Activated T-helper 17 cell treated with anti-CD3 and anti-CD28 coated beads, Interleukin-2, amount 50 U/mL, for 72 hours (primary cell): ENCODE data around the gene LCE7A. TPM values are rescaled to one million over a fixed set of nuclear protein-coding genes. Genes with fewer than 3 reads are reported as not detected.

Source experiments
- ATAC-seq: fragments of 150-1000 bp; cut with Tn5 transposase; replicated peaks from 2 replicates; pipeline ENCODE4 v1.10.0; 2021; ENCODE audit warnings: mild to moderate bottlenecking, moderate library complexity
- H3K27ac Mint-ChIP-seq: one replicate; pipeline ENCODE4 v1.8.0; 2022; ENCODE audit warnings: mixed read lengths
- H3K27me3 Mint-ChIP-seq: one replicate; pipeline ENCODE4 v1.8.0; 2022; ENCODE audit warnings: mixed read lengths
- H3K36me3 Mint-ChIP-seq: one replicate; pipeline ENCODE4 v1.8.0; 2022; ENCODE audit warnings: low read depth, mild to moderate bottlenecking, mixed read lengths
- H3K4me1 Mint-ChIP-seq: one replicate; pipeline ENCODE4 v1.8.0; 2022; ENCODE audit warnings: mixed read lengths
- H3K4me3 Mint-ChIP-seq: one replicate; pipeline ENCODE4 v1.8.0; 2022; ENCODE audit warnings: mild to moderate bottlenecking, mixed read lengths
- H3K9me3 Mint-ChIP-seq: one replicate; pipeline ENCODE4 v1.8.0; 2022; ENCODE audit warnings: mixed read lengths
- total RNA-seq, 2 donors: library from RNA; stranded (reverse); gene quantifications; one replicate each; pipeline ENCODE4 v1.2.3, GENCODE V29; 2022

The LCE7A gene, protein sequence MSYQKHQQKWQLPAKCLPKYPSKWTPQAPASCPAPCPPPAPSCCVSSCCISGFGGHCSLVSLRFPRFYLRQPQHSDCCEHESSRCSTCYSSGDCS
- not detected for total RNA-seq

DNA sequence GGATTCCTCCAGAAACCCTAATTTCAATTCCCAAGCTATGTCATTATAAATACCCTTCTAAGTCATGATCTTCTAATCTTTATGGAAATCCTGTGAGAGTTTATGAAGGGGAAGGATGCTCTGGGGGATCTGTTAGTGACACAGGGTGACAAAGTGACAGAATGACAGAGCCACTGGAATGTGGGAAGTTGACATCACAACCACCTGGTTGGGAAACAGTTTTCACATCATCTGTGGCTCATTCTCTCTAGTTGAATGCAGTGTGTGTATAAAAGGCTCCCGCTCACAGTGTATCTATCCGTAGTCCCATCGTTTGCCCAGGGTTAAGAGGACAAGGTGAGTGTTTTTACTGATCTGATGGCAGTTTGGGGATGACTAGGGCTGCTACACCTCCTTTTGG lies at the start of gene LCE7A:
Gene LCE7A (plus strand): TSS at position 301 of the 400 bp plus-strand sequence. CDS start 702 bp downstream, outside the sequence.
- Mint-ChIP-seq H3K36me3 (no peaks in the 10 kb centered on the region), H3K9me3 (no peaks in the 10 kb centered on the region), H3K27ac (no peak within 1 kb of the TSS), H3K4me1 (no peaks in the 10 kb centered on the region), H3K27me3 (peaks cover 14% of the 10 kb centered on the region), H3K4me3 (no peak within 1 kb of the TSS)
- no peak for ATAC-seq

DNA sequence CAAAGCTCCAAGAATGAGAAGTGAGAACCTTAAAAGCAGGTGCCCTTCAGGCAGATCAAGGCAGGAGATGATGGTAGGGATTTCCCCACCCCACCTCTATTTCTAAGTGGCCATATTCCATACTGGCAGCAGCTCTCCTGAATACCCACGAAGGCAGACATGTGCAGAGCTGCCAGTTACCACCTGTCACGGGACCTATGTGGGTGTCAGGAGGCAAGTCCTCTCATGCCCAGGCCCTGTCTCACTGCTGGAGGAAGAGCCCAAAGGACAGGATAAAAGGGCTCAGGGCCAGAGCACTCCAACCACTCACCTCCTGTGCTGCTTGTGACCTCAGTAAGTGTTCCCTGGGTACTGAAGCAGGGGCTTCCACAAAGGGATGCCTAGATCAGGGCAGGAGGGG lies 48.7 kb upstream of the LCE7A start:
- no peak overlapping the region for H3K4me3 Mint-ChIP-seq
- no peaks in the 10 kb centered on the region for H3K36me3 Mint-ChIP-seq
- peaks cover 21% of the 10 kb centered on the region for H3K27me3 Mint-ChIP-seq
- H3K9me3 Mint-ChIP-seq = peaks cover 4% of the 10 kb centered on the region
- ATAC-seq = no peak
- no peak overlapping the region for H3K27ac Mint-ChIP-seq
- no peaks in the 10 kb centered on the region for H3K4me1 Mint-ChIP-seq

DNA sequence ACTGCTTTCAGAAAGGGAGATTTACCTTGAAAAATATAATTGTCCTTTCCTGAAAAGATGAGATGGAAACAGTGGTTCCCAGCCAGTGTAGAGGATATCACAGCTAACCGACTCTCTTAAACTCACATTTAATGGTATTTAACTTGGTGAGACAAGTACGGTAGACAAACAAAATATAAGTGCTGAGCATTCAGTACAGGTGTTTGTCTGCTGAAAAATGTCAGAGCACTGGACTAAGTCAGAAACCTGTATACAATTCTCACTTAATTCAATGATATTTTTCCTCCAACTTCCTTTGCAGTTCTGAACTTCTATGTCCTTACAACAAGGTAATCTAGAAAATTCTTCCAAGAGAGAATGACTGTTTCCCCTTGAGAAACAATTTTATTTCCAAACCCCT lies 48.1 kb upstream of the LCE7A start, which contains the start of gene LCE1B:
Gene LCE1B (plus strand): TSS at position 301 of the 400 bp plus-strand sequence. CDS start 476 bp downstream, outside the sequence.
- no peaks in the 10 kb centered on the region for H3K36me3 Mint-ChIP-seq
- H3K27ac Mint-ChIP-seq = no peak within 1 kb of the TSS
- peaks cover 21% of the 10 kb centered on the region for H3K27me3 Mint-ChIP-seq
- peaks cover 4% of the 10 kb centered on the region for H3K9me3 Mint-ChIP-seq
- no peak for ATAC-seq
- no peak within 1 kb of the TSS for H3K4me3 Mint-ChIP-seq
- no peaks in the 10 kb centered on the region for H3K4me1 Mint-ChIP-seq

DNA sequence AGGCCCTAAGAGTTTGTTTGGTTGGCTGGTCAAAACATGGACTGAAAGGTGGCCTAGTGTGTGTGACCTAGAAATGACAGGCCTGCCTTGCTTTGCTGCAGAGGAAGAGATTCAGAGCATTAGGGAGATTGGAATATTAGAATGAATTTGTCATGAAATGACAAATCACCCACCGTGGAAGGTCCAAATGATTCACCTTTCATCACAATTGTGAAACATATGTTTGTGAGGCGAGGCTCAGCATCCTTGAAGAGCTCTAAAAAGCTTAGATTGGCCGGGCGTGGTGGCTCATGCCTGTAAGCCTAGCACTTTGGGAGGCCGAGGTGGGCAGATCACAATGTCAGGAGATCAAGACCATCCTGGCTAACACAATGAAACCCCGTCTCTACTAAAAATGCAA lies 42.5 kb upstream of the LCE7A start:
- ATAC-seq = no peak
- H3K4me3 Mint-ChIP-seq = no peak overlapping the region
- peaks cover 21% of the 10 kb centered on the region for H3K27me3 Mint-ChIP-seq
- H3K36me3 Mint-ChIP-seq = no peaks in the 10 kb centered on the region
- H3K9me3 Mint-ChIP-seq = no peaks in the 10 kb centered on the region
- H3K27ac Mint-ChIP-seq = no peak overlapping the region
- H3K4me1 Mint-ChIP-seq = no peaks in the 10 kb centered on the region

DNA sequence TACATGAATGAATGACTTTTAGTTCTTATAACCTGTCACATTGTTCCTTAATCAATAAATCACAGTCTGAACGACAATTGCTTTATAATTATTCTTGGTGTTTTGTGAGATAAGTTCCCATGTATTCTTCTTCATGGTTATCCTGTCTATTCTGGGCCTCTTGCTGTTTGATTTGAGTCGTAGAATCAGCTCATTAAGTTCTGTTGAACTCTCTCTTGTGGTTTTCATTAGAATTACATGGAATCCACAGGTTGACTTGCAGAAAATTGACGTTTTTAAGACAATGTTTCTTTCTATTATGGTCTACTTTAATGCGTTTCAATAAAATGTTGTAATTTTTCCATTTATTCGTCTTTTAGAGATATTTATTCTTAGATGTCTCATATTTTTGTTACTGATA lies 36.5 kb upstream of the LCE7A start:
- Mint-ChIP-seq H3K27ac (no peak overlapping the region), H3K4me3 (no peak overlapping the region), H3K27me3 (peaks cover 30% of the 10 kb centered on the region), H3K36me3 (no peaks in the 10 kb centered on the region), H3K4me1 (peaks cover 4% of the 10 kb centered on the region), H3K9me3 (no peaks in the 10 kb centered on the region)
- no peak for ATAC-seq

DNA sequence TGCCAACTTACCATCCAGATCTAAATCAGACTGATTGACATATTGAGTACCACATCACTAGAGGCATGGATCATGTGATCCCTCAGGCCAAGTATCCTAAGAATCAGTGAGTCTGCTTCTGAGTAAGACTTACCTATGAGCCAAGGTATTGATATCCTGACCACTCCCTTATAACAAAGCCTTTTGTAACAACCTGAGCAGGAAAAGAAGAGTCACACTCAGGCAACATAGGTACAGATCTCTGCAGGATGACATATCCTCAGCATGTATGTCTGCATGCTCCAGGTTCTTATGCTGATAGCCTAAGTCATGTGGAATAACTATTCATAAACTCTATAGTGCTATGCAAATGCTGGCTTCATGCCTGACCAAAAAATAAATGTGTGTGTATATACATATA lies 34.8 kb upstream of the LCE7A start:
- ATAC-seq = no peak
- peaks cover 46% of the 10 kb centered on the region for H3K27me3 Mint-ChIP-seq
- H3K4me3 Mint-ChIP-seq = no peak overlapping the region
- peaks cover 4% of the 10 kb centered on the region for H3K4me1 Mint-ChIP-seq
- H3K36me3 Mint-ChIP-seq = no peaks in the 10 kb centered on the region
- no peaks in the 10 kb centered on the region for H3K9me3 Mint-ChIP-seq
- no peak overlapping the region for H3K27ac Mint-ChIP-seq

DNA sequence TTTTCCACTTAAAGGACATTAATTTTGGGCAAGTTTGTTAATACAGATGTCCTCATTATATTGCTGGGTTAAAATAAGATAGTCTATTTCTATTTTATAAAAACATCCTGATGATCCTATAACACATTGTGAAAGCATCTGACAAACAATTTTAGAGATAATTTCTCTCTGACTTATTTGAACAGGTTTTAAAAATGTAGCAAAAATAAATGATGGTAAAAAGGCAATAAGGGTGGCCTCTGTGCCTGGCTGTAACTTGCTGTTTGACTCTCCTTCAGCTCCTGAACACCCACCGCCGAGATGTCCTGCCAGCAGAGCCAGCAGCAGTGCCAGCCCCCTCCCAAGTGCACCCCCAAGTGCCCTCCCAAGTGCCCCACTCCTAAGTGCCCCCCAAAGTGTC lies 32.6 kb upstream of the LCE7A start, which contains the start of gene LCE1A:
Gene LCE1A (plus strand): TSS at position 301 of the 400 bp plus-strand sequence. CDS start 0 bp downstream, at position 301.
- ATAC-seq = no peak
- Mint-ChIP-seq H3K27ac (no peak within 1 kb of the TSS), H3K4me3 (no peak within 1 kb of the TSS), H3K4me1 (peaks cover 4% of the 10 kb centered on the region), H3K36me3 (no peaks in the 10 kb centered on the region), H3K9me3 (no peaks in the 10 kb centered on the region), H3K27me3 (peaks cover 50% of the 10 kb centered on the region)

DNA sequence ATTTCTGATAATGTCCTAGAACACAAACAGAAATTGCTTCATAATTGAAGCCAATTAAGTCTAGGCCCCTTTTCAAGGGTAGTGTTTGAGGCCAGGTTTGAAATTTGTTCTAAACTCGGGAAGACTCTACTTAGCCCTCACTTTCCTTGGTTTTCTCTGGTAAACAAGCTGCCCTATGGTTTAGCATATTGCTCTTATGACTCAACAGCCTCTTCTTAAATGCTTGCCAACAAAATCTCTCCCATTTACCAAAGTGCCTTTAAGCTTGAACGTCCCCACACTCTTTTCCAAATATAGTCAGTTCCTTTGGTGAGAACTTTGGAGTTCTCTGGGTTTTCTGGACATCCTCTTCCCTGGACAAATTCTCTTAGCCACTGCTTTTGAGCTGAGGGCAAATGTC lies 22.9 kb upstream of the LCE7A start:
- no peak for ATAC-seq
- H3K4me3 Mint-ChIP-seq = no peak overlapping the region
- H3K36me3 Mint-ChIP-seq = no peaks in the 10 kb centered on the region
- H3K9me3 Mint-ChIP-seq = no peaks in the 10 kb centered on the region
- no peaks in the 10 kb centered on the region for H3K4me1 Mint-ChIP-seq
- H3K27me3 Mint-ChIP-seq = peaks cover 6% of the 10 kb centered on the region
- no peak overlapping the region for H3K27ac Mint-ChIP-seq

DNA sequence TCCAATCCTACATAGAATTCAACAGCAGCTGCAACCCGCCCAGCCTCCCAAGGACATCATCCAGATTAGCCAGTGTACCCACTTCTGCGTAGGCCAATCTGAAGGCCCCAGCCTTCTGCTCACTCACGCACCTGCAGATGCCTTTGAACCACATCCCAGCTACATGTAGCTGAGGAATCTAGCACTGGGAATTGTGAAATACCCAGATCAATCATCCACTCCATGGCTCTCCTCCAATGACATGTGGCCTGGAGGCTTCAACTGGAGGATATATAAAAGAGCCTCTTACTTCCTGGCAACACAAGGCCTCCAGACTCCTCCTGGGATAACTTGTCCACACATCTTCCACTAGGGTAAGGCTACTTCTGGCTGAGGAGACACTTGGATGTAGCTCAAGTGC lies 17.2 kb upstream of the LCE7A start, which contains the start of gene LCE6A:
Gene LCE6A (plus strand): TSS at position 301 of the 400 bp plus-strand sequence. CDS start 665 bp downstream, outside the sequence.
- Mint-ChIP-seq H3K36me3 (no peaks in the 10 kb centered on the region), H3K4me3 (no peak within 1 kb of the TSS), H3K9me3 (no peaks in the 10 kb centered on the region), H3K4me1 (no peaks in the 10 kb centered on the region), H3K27ac (no peak within 1 kb of the TSS), H3K27me3 (peaks cover 10% of the 10 kb centered on the region)
- ATAC-seq = no peak

DNA sequence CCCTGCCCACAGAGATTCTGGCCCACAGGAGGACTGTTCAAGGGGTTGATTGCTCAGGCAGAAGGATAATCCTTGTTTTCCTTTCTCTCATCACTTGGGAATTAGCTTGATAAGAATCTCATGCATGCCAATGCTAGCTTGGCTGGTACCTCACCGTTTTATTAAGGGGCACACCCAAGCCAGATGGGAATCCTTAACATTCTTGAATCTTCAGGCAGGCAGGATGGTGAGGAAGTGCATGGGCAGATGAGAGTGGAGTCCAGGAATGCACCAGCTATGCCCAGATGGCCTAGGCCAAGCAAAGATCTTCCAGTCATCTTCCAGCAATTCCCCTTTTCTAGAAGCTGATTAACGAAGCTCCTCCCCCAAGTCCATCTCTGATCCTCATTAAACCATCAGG lies 4.1 kb upstream of the LCE7A start:
- H3K27ac Mint-ChIP-seq = no peak overlapping the region
- H3K9me3 Mint-ChIP-seq = no peaks in the 10 kb centered on the region
- no peaks in the 10 kb centered on the region for H3K4me1 Mint-ChIP-seq
- no peaks in the 10 kb centered on the region for H3K36me3 Mint-ChIP-seq
- no peak overlapping the region for H3K4me3 Mint-ChIP-seq
- ATAC-seq = no peak
- peaks cover 18% of the 10 kb centered on the region for H3K27me3 Mint-ChIP-seq

DNA sequence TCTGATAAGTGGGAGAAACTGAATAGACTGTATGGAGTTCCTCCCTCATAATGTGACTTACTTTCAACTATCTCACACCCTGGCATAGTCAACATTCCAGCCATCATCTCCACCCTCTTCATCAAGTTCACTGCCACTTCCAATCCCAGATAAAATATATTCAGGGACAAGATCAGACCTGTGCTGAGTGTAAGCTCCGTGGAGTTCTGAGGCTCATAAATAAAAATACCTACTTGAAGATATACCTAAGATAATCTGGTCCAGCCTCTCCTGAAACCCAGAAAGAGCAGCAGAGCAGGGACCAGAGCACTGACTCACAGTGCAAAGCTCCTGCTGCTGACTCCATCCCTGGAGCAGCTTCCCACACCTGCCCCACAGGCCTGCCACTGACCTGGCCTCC lies 1.7 kb upstream of the LCE7A start:
- no peaks in the 10 kb centered on the region for H3K4me1 Mint-ChIP-seq
- H3K4me3 Mint-ChIP-seq = no peak overlapping the region
- H3K27me3 Mint-ChIP-seq = peaks cover 14% of the 10 kb centered on the region
- no peak for ATAC-seq
- H3K9me3 Mint-ChIP-seq = no peaks in the 10 kb centered on the region
- no peak overlapping the region for H3K27ac Mint-ChIP-seq
- H3K36me3 Mint-ChIP-seq = no peaks in the 10 kb centered on the region

DNA sequence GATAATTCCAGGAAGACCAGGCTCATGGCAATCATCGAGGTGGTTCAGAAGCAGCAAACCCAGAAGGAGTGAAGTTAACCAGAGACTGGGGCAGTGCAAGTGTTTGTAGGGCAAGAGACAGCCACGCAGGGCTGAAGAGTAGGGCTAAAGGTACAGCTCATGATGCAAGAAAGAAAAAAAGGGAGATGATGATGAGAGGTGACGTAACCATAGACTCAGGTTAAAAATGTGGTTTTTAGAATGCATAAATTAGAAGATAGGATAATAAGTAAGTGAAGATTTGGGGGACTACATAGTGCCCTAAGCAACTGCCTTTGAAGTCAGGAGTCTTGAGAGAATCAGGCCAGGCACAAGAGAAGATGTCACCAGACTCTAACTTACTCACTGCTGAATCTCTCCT lies 333 bp downstream of the LCE7A start:
- H3K4me3 Mint-ChIP-seq = no peak overlapping the region
- H3K27ac Mint-ChIP-seq = no peak overlapping the region
- H3K27me3 Mint-ChIP-seq = peaks cover 14% of the 10 kb centered on the region
- no peaks in the 10 kb centered on the region for H3K4me1 Mint-ChIP-seq
- H3K36me3 Mint-ChIP-seq = no peaks in the 10 kb centered on the region
- no peak for ATAC-seq
- H3K9me3 Mint-ChIP-seq = no peaks in the 10 kb centered on the region

DNA sequence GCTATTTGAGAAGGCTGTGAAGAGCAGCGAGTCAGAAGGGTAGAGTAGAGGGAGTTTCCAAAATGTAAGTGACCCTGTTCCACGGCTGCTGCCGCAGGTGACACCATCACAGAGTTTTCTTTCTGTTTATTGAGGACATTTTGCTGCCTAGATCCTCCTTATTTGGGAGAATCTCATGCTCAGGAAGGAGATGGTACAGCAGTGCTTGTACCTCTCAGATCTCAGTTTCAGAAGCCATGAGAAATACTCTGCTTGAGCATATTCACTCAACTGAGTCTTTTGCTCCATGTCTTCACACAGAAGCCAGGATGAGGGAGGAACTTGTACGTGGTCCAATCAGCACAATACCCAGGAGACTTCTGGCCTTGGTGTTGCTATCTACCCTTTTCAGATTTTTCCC lies 1.6 kb downstream of the LCE7A start:
- Mint-ChIP-seq H3K4me1 (no peaks in the 10 kb centered on the region), H3K36me3 (no peaks in the 10 kb centered on the region), H3K9me3 (no peaks in the 10 kb centered on the region), H3K27ac (no peak overlapping the region), H3K27me3 (peaks cover 14% of the 10 kb centered on the region), H3K4me3 (no peak overlapping the region)
- ATAC-seq = no peak

DNA sequence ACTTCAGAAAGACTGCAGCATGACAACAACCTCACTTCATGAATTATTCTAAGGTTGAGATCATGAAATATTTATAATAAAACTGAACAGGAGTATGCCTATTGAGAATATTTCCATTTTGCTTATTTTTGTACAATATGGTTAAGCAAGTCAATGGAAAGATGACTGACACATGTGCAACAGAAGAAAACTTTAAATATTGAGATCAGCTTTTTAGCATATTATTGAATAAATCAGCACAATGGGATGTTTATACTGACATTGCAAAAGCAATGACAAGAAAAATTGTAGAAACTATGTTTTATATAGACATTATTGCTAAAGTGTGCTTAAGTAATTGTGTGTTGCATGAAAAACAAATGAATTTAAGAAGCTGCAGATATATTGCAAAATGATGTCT lies 4.6 kb downstream of the LCE7A start:
- Mint-ChIP-seq H3K9me3 (no peaks in the 10 kb centered on the region), H3K27ac (no peak overlapping the region), H3K36me3 (no peaks in the 10 kb centered on the region), H3K4me3 (no peak overlapping the region), H3K27me3 (no peaks in the 10 kb centered on the region), H3K4me1 (no peaks in the 10 kb centered on the region)
- no peak for ATAC-seq

DNA sequence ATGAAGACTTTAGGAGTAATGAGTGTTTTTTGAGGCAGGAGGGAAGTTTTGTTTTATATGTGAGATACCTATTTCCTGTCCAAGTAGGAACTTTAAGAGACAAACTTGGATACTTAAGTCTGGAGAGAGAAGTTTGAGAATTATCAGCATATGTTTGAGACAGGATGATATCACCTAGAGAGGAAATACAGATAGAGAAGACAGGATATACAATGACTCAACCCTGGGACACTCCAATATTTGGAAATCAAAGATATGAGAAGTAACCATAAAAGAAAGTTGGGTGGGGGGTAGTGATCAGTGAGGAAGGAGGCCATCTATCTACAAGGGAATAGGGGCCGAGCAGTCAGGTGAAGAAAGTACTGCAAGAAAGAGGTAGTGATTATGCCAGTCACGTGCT lies 6.5 kb downstream of the LCE7A start:
- Mint-ChIP-seq H3K27ac (no peak overlapping the region), H3K4me1 (no peaks in the 10 kb centered on the region), H3K27me3 (peaks cover 3% of the 10 kb centered on the region), H3K4me3 (no peak overlapping the region), H3K36me3 (no peaks in the 10 kb centered on the region), H3K9me3 (no peaks in the 10 kb centered on the region)
- no peak for ATAC-seq
